Body of pancreas (tissue), 4 donors: Measurements from ENCODE around the gene IVL.

ENCODE experiments used
- CTCF ChIP-seq, 7 experiments: fragments of 450-650 bp in 4 of 7; fragments of 200-600 bp in 3 of 7; sonication (generic) in 3 of 7; IDR thresholded peaks; one replicate each; pipeline ENCODE4 v1.5.1; 2016 to 2019; ENCODE audit warnings: antibody characterized with exemption in 7 of 7
- POLR2A ChIP-seq, 3 donors: fragments of 450-650 bp; IDR thresholded peaks; one replicate each; pipeline ENCODE4 v1.6.1; 2016; ENCODE audit warnings: antibody characterized with exemption in 3 of 3, mild to moderate bottlenecking in 2 of 3

DNA sequence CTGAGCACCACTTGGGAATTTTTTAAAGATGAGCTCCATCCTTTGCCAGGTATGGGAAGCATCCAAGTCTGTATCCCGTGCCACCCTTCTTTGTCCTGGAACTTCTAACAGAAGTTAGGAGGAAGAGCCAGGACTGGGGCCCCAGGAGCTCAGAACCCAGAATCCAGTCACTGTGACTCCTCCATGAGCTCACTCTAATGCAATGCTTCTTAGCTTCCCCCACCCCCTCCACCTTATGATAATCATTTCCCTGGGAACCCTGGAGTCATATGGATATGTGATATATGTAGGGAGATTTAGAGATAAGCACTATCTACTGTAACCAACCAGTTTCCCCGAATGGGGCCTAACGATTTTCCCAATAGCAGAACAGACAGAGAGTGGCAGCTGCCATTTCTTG lies 37.9 kb downstream of the IVL start:
- no peak for TF ChIP-seq CTCF (IDR thresholded peaks at IDR 0.05)
- TF ChIP-seq POLR2A (IDR thresholded peaks at IDR 0.05): no peak
